ENCODE data around the gene NQO1.

NQO1 gene

DNA sequence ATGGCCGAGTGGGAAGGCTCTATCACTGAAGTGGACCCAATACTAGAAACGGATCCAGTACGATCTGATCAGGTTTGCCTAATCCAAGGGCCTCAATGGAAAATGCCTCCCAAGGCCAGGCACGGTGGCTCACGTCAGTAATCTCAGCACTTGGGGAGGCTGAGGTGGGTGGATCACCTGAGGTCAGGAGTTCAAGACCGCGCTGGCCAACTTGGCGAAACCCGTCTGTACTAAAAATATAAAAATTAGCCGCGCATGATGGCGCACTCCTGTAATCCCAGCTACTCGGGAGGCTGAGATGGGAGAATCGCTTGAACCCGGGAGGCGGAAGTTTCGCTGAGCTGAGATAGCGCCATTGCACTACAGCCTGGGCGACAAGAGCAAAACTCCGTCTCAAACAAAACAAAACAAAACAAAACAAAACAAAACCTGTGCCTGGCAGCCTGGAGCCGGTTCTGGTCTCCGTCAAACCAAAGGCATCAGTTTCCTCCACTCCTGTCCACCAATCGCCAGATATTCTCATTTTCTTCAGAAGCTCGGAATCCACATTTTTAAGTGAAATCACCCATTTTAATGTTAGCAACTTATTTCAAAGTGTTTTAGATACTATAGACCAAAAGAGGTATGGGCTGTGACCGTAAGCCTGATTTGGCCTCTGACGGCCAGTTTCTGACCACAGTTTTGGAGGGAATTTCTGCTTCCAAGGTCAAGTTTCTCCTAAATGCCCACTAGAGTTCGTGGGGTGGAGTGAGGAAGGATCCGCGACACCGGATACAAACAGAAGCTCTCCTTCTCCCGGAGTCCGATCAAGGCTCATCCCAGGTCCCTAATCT lies 664 bp downstream of the NQO1 start:
- Histone ChIP-seq H3K79me2 (ENCODE audit: control insufficient read depth, low read length) (peaks cover 3% of the 10 kb centered on the region; the same call in 1 of the 2 replicates), H3K4me1 (ENCODE audit: control insufficient read depth, low read length) (peaks cover 21% of the 10 kb centered on the region), H3F3A (ENCODE audit: control insufficient read depth, insufficient read depth) (no peaks in the 10 kb centered on the region), H3K9me3 (ENCODE audit: control insufficient read depth, insufficient read depth, low read length) (no peaks in the 10 kb centered on the region), H3K4me3 (ENCODE audit: low read length) (peak overlapping the region; percentile 77), H3K4me2 (ENCODE audit: low read length) (peak overlapping the region; percentile 71), H3K9me2 (replicated peaks; ENCODE audit: control insufficient read depth, low read length) (no peaks in the 10 kb centered on the region), H3K27me3 (ENCODE audit: control insufficient read depth, low read length) (no peaks in the 10 kb centered on the region), H3K36me3 (ENCODE audit: control insufficient read depth, low read length) (no peaks in the 10 kb centered on the region), H4K20me1 (ENCODE audit: control insufficient read depth, insufficient read depth, low read depth, low read length) (no peaks in the 10 kb centered on the region), H3K27ac (ENCODE audit: low read depth, low read length) (no peak overlapping the region)
- TF ChIP-seq EZH2phosphoT487 (IDR thresholded peaks at IDR 0.05; ENCODE audit: borderline replicate concordance, low read length) (no peak), CTCF (IDR thresholded peaks at IDR 0.05; ENCODE audit: low read depth, low read length, poor library complexity, severe bottlenecking) (peak; percentile 25)

GRCh38 chr16:69724981-69725479 lies 1.3 kb downstream of the NQO1 start:
- Histone ChIP-seq H3K27ac (ENCODE audit: low read depth, low read length) (no peak overlapping the region), H4K20me1 (ENCODE audit: control insufficient read depth, insufficient read depth, low read depth, low read length) (no peaks in the 10 kb centered on the region), H3K4me3 (ENCODE audit: low read length) (no peak overlapping the region), H3K9me3 (ENCODE audit: control insufficient read depth, insufficient read depth, low read length) (no peaks in the 10 kb centered on the region), H3K27me3 (ENCODE audit: control insufficient read depth, low read length) (no peaks in the 10 kb centered on the region), H3K79me2 (ENCODE audit: control insufficient read depth, low read length) (peaks cover 3% of the 10 kb centered on the region; the same call in 1 of the 2 replicates), H3K4me2 (ENCODE audit: low read length) (no peak overlapping the region), H3K9me2 (replicated peaks; ENCODE audit: control insufficient read depth, low read length) (no peaks in the 10 kb centered on the region), H3K36me3 (ENCODE audit: control insufficient read depth, low read length) (no peaks in the 10 kb centered on the region), H3K4me1 (ENCODE audit: control insufficient read depth, low read length) (peaks cover 21% of the 10 kb centered on the region), H3F3A (ENCODE audit: control insufficient read depth, insufficient read depth) (no peaks in the 10 kb centered on the region)
- TF ChIP-seq CTCF (IDR thresholded peaks at IDR 0.05; ENCODE audit: low read depth, low read length, poor library complexity, severe bottlenecking), result no peak
- no peak for TF ChIP-seq EZH2phosphoT487 (IDR thresholded peaks at IDR 0.05; ENCODE audit: borderline replicate concordance, low read length)

DNA sequence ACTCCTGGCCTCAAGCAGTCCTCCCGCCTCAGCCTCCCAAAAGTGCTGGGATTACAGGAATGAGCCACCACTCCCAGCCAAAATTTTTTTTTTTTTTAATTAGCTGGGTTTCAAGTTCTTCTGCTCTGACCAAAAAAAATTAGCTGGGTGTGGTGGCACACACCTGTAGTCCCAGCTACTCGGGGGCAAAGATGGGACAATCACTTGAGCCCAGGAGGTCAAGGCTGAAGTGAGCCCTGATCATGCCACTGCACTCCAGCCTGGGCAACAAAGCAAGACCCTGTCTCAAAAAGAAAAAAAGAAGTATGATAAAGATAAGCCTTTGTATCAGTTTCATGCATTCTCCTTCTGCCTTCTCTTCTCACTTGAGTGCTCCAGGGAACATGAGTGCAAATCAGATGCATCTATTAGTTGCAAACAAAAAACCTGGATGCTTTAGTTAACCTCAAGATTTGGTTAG lies 1.9 kb downstream of the NQO1 start:
- no peaks in the 10 kb centered on the region for H3K27me3 ChIP-seq (ENCODE audit: control insufficient read depth, low read length)
- H3K4me3 ChIP-seq (ENCODE audit: low read length), result no peak overlapping the region
- no peak overlapping the region for H3K27ac ChIP-seq (ENCODE audit: low read depth, low read length)
- H3K9me2 ChIP-seq (replicated peaks; ENCODE audit: control insufficient read depth, low read length), result no peaks in the 10 kb centered on the region
- no peaks in the 10 kb centered on the region for H3F3A ChIP-seq (ENCODE audit: control insufficient read depth, insufficient read depth)
- TF ChIP-seq CTCF (IDR thresholded peaks at IDR 0.05; ENCODE audit: low read depth, low read length, poor library complexity, severe bottlenecking) (no peak), EZH2phosphoT487 (IDR thresholded peaks at IDR 0.05; ENCODE audit: borderline replicate concordance, low read length) (no peak)
- no peaks in the 10 kb centered on the region for H4K20me1 ChIP-seq (ENCODE audit: control insufficient read depth, insufficient read depth, low read depth, low read length)
- H3K36me3 ChIP-seq (ENCODE audit: control insufficient read depth, low read length), result no peaks in the 10 kb centered on the region
- H3K4me1 ChIP-seq (ENCODE audit: control insufficient read depth, low read length), result peaks cover 21% of the 10 kb centered on the region
- H3K4me2 ChIP-seq (ENCODE audit: low read length), result no peak overlapping the region
- H3K79me2 ChIP-seq (ENCODE audit: control insufficient read depth, low read length), result peaks cover 3% of the 10 kb centered on the region; the same call in 1 of the 2 replicates
- H3K9me3 ChIP-seq (ENCODE audit: control insufficient read depth, insufficient read depth, low read length), result no peaks in the 10 kb centered on the region
